H1 (cell line): ENCODE results near the gene DOCK9.

Source experiments
- EP300 ChIP-seq, 2 experiments: IDR thresholded peaks; 1 replicate in 1 of 2; 2 replicates in 1 of 2; pipeline ENCODE4 v1.6.1; 2011 to 2012; ENCODE audit warnings: low read depth in 2 of 2, low read length in 2 of 2, mild to moderate bottlenecking in 2 of 2, borderline replicate concordance in 1 of 2, inconsistent platforms in 1 of 2, moderate library complexity in 1 of 2
- EZH2 ChIP-seq: fragments of 200-600 bp; sonication (generic); IDR thresholded peaks from 2 replicates; pipeline ENCODE4 v1.7.1; 2012; ENCODE audit warnings: low read depth, mild to moderate bottlenecking, moderate library complexity, low read length, inconsistent platforms; ENCODE audit not compliant: severe bottlenecking
- JUND ChIP-seq: IDR thresholded peaks from 2 replicates; pipeline ENCODE4 v1.6.1; 2011; ENCODE audit warnings: mild to moderate bottlenecking, improper control_type of control experiment, low read length
- POLR2AphosphoS5 ChIP-seq: IDR thresholded peaks from 2 replicates; pipeline ENCODE4 v1.6.1; 2011; ENCODE audit warnings: low read depth, low read length
- RAD21 ChIP-seq, 2 experiments: IDR thresholded peaks in 1 of 2; conservative IDR thresholded peaks in 1 of 2; 2 replicates each; pipeline ENCODE4 v1.6.1; 2011; ENCODE audit warnings: low read depth in 2 of 2, low read length in 2 of 2, improper control_type of control experiment in 1 of 2, inconsistent platforms in 1 of 2, mild to moderate bottlenecking in 1 of 2, moderate library complexity in 1 of 2
- RBBP5 ChIP-seq: IDR thresholded peaks from 2 replicates; pipeline ENCODE4 v1.7.1; 2012; ENCODE audit warnings: low read depth, mild to moderate bottlenecking, inconsistent platforms, low read length, moderate library complexity, borderline replicate concordance
- TF ChIP-seq, protein P1 (sequence below), 3 experiments: IDR thresholded peaks; 1 replicate in 2 of 3; 2 replicates in 1 of 3; pipeline versions ENCODE4 v1.5.1 to v1.6.1; 2011; ENCODE audit warnings: low read length in 3 of 3, mild to moderate bottlenecking in 3 of 3, inconsistent platforms in 2 of 3, low read depth in 1 of 3, moderate library complexity in 1 of 3; ENCODE audit not compliant: insufficient read depth in 1 of 3; ENCODE audit errors: control extremely low read depth in 1 of 3

DNA sequence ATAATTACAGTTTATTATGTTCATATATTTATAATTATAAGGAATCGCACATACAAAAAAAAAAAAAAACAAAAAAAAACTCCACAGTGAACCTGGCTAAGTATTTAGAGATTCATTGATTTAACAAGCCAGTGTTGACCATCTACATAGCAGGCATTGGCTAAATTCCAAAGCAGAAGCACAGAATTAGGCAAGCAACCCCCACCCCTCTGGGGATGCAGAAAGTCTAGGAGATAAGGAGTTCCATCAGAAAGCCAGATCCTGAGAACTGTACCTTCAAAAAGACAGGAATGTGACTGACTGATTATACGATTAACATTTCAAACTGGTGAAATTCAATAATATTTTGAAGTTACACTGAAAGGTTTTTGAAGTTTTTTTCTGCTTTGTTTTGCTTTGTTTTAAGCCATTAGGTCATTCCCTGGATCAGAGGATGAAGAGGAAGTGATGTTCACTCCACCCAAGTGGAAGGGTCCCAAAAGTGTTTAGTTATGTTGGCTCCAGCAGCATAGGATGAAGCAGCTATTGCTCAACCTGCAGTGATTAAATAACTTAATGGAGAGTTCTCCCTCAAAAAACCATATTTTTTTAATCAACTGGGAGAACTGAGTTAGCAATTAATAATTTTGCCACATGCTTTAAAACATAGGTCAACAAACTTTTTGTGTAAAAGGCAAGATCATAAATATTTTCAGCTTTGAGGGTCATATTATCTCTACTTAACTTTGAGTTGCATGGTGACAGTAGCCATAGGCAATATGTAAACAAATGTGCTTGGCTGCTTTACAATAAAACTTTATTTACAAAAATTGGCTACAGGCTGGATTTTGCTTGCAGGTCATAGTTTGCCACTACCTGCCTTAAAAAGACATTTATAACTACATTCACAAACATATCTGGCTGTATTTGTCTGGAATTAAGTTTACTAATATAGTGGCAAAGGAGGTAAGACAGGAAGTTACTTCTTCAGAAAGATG lies 49.6 kb downstream of the DOCK9 start:
- TF ChIP-seq JUND (no peak), POLR2AphosphoS5 (no peak), EZH2 (no peak), RBBP5 (no peak), EP300 (IDR thresholded peaks at IDR 0.05; ENCODE audit: borderline replicate concordance in 1 of 2, low read depth in 2 of 2, low read length in 2 of 2) (no peak), RAD21 (IDR thresholded peaks at IDR 0.05 in 1 of 2, conservative IDR thresholded peaks at IDR 0.05 in 1 of 2; ENCODE audit: low read depth in 2 of 2, low read length in 2 of 2) (no peak)
- TF ChIP-seq, protein P1, sequence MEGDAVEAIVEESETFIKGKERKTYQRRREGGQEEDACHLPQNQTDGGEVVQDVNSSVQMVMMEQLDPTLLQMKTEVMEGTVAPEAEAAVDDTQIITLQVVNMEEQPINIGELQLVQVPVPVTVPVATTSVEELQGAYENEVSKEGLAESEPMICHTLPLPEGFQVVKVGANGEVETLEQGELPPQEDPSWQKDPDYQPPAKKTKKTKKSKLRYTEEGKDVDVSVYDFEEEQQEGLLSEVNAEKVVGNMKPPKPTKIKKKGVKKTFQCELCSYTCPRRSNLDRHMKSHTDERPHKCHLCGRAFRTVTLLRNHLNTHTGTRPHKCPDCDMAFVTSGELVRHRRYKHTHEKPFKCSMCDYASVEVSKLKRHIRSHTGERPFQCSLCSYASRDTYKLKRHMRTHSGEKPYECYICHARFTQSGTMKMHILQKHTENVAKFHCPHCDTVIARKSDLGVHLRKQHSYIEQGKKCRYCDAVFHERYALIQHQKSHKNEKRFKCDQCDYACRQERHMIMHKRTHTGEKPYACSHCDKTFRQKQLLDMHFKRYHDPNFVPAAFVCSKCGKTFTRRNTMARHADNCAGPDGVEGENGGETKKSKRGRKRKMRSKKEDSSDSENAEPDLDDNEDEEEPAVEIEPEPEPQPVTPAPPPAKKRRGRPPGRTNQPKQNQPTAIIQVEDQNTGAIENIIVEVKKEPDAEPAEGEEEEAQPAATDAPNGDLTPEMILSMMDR (IDR thresholded peaks at IDR 0.05; ENCODE audit: control extremely low read depth in 1 of 3, insufficient read depth in 1 of 3, low read depth in 1 of 3, low read length in 3 of 3) = no peak
